ENCODE measurements around the gene WFDC5.
"Not testable (repeated sequence)": the region's sequence is repeated elsewhere in the genome, so short reads cannot be mapped to it uniquely, and the experiment has no call there.

The WFDC5 gene

DNA sequence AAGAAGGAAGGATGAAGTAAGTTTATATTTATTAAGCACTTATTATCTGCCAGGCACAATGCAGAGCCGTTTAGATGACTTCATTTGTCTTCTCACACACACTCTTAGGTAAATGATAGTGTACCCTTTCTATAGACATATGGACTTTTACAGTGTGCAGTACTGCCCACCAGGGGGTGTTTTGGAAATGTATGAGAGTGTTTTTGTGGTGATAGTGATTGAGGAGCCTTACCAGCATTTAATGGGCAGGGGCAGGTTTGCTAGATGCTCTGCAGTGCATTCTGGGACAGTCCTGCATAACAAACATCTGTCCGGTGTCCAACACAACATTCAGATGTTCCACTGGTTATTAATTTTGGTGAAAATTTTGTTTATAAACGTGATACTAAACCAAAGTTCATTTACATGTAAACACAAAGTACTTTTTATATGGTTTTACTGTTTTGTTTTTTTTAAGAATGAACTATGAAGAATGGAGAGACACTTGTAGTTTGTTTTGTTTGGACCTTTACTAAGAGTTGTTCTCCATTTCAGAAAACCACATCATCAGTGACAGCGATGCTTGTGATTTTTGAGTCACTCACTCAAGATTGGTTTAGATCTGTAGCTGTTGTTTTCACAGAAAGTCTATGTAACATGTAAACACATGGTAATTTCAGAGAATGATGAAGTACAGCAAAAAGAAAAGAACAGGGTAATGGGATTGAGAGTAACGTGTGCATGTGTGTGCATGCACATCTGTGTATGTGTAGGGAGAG lies 33.9 kb downstream of the WFDC5 start:
- Histone ChIP-seq H3K4me3 (ENCODE audit: low read length) (no peak overlapping the region), H3K27me3 (ENCODE audit: control insufficient read depth, insufficient read depth, low read length) (no peaks in the 10 kb centered on the region), H3K4me1 (ENCODE audit: control insufficient read depth, insufficient read depth, low read length) (no peaks in the 10 kb centered on the region), H3K27ac (ENCODE audit: low read depth, low read length) (no peak overlapping the region), H3K36me3 (ENCODE audit: control insufficient read depth, insufficient read depth, low read length) (peaks cover 2% of the 10 kb centered on the region), H3K9ac (ENCODE audit: low read length) (no peak overlapping the region)

DNA sequence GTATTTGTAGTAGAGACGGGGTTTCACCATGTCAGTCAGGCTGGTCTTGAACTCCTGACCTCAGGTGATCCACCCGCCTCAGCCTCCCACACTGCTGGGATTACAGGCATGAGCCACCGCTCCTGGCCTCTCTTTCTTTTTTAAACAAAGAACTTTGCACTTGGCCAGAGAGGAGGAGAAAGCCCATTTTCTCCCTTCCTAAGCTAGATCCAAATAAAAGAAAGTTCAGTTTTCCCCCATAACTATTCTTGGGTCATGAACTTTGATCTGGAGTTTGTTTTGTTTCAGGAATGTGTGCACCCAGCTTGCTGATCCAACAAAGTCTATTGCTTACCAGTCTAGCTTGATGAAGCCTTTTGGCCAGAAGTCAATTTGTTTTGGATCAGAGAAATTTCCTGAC lies 37.4 kb downstream of the WFDC5 start:
- Histone ChIP-seq H3K27ac (ENCODE audit: low read depth, low read length) (no peak overlapping the region), H3K4me1 (ENCODE audit: control insufficient read depth, insufficient read depth, low read length) (no peaks in the 10 kb centered on the region), H3K9ac (ENCODE audit: low read length) (no peak overlapping the region), H3K4me3 (ENCODE audit: low read length) (no peak overlapping the region), H3K36me3 (ENCODE audit: control insufficient read depth, insufficient read depth, low read length) (peaks cover 2% of the 10 kb centered on the region), H3K27me3 (ENCODE audit: control insufficient read depth, insufficient read depth, low read length) (no peaks in the 10 kb centered on the region)

DNA sequence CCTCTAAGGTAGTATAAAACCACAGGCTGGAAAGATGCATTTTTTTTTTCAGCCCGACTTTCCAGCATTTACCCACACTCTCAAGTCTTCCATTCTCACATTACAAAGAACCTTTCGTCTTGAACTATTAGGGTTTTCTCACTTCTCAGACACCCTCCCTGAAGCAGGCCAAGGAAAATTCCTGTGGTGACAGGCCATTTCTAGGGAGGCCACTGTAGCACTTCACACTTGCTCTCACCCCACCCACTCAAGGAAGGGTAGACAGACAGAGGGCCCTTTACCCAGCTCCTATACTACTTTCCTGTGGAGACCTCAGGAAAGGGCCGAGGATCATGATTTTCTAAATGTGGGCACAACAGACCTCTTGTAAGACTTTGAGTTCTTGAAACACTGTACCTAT lies 41.8 kb downstream of the WFDC5 start:
- no peaks in the 10 kb centered on the region for H3K27me3 ChIP-seq (ENCODE audit: control insufficient read depth, insufficient read depth, low read length)
- no peaks in the 10 kb centered on the region for H3K36me3 ChIP-seq (ENCODE audit: control insufficient read depth, insufficient read depth, low read length)
- H3K4me3 ChIP-seq (ENCODE audit: low read length) = no peak overlapping the region
- H3K27ac ChIP-seq (ENCODE audit: low read depth, low read length) = no peak overlapping the region
- H3K4me1 ChIP-seq (ENCODE audit: control insufficient read depth, insufficient read depth, low read length) = no peaks in the 10 kb centered on the region
- H3K9ac ChIP-seq (ENCODE audit: low read length) = no peak overlapping the region

DNA sequence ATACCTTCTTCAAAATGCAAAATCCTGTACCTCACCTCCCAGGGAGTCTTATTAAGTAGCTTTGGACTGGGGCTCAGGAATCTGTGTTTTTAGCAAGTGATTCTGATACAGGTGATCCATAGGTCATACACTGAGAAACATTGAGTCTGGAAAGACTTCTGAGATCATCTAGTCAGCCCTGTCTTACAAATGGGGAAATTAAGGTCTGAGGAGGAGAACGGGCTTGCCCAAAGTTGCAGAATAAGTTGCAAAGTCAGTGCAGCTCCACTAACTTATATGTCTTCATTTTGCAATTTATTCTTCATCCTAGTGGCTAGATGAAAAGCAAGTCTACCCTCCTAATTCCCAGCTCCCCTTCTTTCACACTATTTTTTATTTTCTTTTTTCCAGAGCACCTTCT lies 42.9 kb downstream of the WFDC5 start:
- no peaks in the 10 kb centered on the region for H3K27me3 ChIP-seq (ENCODE audit: control insufficient read depth, insufficient read depth, low read length)
- H3K27ac ChIP-seq (ENCODE audit: low read depth, low read length) = no peak overlapping the region
- H3K36me3 ChIP-seq (ENCODE audit: control insufficient read depth, insufficient read depth, low read length) = no peaks in the 10 kb centered on the region
- H3K4me1 ChIP-seq (ENCODE audit: control insufficient read depth, insufficient read depth, low read length) = no peaks in the 10 kb centered on the region
- no peak overlapping the region for H3K9ac ChIP-seq (ENCODE audit: low read length)
- H3K4me3 ChIP-seq (ENCODE audit: low read length) = no peak overlapping the region

DNA sequence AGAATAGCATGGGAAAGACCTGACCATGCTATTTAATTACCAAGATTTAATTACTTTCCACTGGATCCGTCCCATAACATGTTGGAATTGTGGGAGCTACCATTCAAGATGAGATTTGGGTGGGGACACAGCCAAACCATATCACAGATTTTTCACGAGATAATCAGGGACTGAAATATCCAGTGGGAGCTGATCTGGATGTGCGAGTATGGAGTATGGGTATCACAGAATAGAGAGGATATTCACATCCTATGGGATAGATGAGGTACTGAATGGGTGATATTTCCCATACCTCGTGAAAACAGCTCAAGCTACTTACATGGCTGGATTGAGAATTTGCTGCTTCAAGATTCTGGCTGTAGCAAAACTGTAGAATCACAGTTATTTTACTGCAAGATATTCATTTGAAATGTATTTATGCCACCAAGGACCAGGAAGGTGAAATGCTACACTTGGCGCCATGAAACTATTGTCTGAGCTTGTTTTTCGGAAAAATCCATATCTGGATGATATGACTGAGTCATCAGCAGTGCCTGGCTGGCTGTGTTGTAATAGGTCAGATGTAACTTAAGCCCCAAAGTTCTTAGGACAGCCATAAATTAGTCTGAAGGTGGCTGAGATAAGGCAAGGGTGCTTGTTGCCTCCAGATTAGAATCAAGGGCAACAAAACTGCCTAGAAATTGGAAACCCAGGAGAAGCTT lies 43.9 kb downstream of the WFDC5 start:
- Histone ChIP-seq H3K27ac (ENCODE audit: low read depth, low read length) (no peak overlapping the region), H3K9ac (ENCODE audit: low read length) (no peak overlapping the region), H3K27me3 (ENCODE audit: control insufficient read depth, insufficient read depth, low read length) (no peaks in the 10 kb centered on the region), H3K4me1 (ENCODE audit: control insufficient read depth, insufficient read depth, low read length) (no peaks in the 10 kb centered on the region), H3K4me3 (ENCODE audit: low read length) (no peak overlapping the region), H3K36me3 (ENCODE audit: control insufficient read depth, insufficient read depth, low read length) (no peaks in the 10 kb centered on the region)

DNA sequence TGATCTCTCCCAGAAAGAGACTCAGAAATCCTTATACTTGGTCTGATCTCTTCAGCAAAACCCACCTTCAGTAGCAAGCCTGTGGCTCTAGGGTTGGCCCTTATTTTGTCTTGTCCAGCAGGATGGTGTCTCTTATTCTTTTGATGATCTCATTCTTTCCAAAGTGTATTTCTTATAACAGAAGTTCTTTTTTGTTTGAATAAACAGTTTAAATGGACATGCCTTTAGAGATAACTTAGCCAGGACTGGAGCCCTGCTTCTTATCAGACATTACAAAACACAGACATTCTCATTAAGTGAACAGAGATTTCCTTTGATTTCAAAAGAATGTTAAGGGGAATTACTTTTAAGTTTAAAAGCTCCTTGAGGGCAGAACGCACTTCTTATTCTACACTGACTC lies 45.7 kb downstream of the WFDC5 start:
- Histone ChIP-seq H3K9ac (ENCODE audit: low read length) (no peak overlapping the region), H3K4me3 (ENCODE audit: low read length) (no peak overlapping the region), H3K36me3 (ENCODE audit: control insufficient read depth, insufficient read depth, low read length) (no peaks in the 10 kb centered on the region), H3K27ac (ENCODE audit: low read depth, low read length) (no peak overlapping the region), H3K27me3 (ENCODE audit: control insufficient read depth, insufficient read depth, low read length) (no peaks in the 10 kb centered on the region), H3K4me1 (ENCODE audit: control insufficient read depth, insufficient read depth, low read length) (no peaks in the 10 kb centered on the region)

DNA sequence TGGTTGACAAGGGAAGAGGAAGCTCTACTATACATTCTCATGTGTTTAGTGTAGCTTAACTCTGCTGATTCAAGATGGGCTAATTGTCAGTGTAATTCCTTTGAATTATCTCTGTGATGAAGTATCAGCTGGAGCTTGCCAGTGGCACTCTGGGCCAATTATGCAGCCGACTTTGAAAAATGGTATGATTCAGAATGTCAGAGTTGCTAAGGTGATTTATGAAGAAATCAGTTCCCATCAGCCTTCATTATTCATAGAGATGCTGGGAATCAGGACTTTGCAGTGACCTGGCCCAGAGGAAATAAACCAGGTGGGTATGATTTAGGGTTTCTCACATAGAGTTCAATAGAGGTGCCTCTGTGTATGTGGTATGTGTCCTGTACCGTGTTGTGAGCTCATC lies 47.4 kb downstream of the WFDC5 start:
- H3K27ac ChIP-seq (ENCODE audit: low read depth, low read length) = no peak overlapping the region
- no peak overlapping the region for H3K4me3 ChIP-seq (ENCODE audit: low read length)
- no peaks in the 10 kb centered on the region for H3K27me3 ChIP-seq (ENCODE audit: control insufficient read depth, insufficient read depth, low read length)
- no peaks in the 10 kb centered on the region for H3K36me3 ChIP-seq (ENCODE audit: control insufficient read depth, insufficient read depth, low read length)
- H3K4me1 ChIP-seq (ENCODE audit: control insufficient read depth, insufficient read depth, low read length) = no peaks in the 10 kb centered on the region
- H3K9ac ChIP-seq (ENCODE audit: low read length) = no peak overlapping the region

DNA sequence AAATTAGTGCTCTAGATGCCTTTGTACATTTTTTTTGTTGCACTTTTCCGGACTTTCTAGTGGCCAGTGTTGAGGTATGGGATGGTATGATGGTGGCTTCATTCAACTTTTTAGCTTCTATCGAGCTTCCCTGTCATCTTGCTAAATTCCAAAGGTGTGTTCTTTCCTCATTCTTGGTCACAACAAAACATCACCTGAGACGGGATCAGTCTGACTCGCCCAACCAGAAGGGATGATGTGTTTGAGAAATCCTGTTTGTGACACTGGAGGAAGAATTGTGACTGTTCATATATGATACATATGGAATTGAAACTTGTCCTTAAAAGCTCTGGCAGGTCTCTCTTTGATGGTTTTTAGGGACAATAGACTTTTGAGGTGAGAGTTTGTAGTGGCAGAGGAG lies 47.9 kb downstream of the WFDC5 start:
- Histone ChIP-seq H3K36me3 (ENCODE audit: control insufficient read depth, insufficient read depth, low read length) (no peaks in the 10 kb centered on the region), H3K27me3 (ENCODE audit: control insufficient read depth, insufficient read depth, low read length) (no peaks in the 10 kb centered on the region), H3K4me3 (ENCODE audit: low read length) (no peak overlapping the region)

DNA sequence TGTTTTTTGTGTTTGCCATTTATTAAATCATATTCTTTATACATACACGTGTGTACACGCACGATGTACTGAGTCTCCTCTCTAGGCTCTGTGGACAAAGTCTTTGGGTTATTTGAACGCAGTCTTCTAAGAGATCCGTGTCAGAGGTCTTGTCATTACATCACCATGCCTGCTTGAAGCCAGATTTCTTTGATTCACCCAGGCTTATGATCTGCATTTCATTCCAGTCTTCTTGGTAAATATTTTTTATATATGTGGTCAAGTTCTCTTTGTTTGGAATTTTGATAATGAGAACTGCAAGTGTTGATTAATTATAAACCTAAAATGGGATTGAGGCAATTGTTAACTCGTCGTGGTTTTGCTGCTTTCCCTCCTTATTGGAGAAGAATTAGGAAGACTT lies 48.6 kb downstream of the WFDC5 start:
- no peak overlapping the region for H3K4me3 ChIP-seq (ENCODE audit: low read length)
- no peaks in the 10 kb centered on the region for H3K4me1 ChIP-seq (ENCODE audit: control insufficient read depth, insufficient read depth, low read length)
- H3K27me3 ChIP-seq (ENCODE audit: control insufficient read depth, insufficient read depth, low read length) = no peaks in the 10 kb centered on the region
- H3K27ac ChIP-seq (ENCODE audit: low read depth, low read length) = no peak overlapping the region
- no peak overlapping the region for H3K9ac ChIP-seq (ENCODE audit: low read length)
- no peaks in the 10 kb centered on the region for H3K36me3 ChIP-seq (ENCODE audit: control insufficient read depth, insufficient read depth, low read length)

More for the DNA sequence above, 47.9 kb downstream of the WFDC5 start:
- Histone ChIP-seq H3K9ac (ENCODE audit: low read length) (no peak overlapping the region), H3K4me1 (ENCODE audit: control insufficient read depth, insufficient read depth, low read length) (no peaks in the 10 kb centered on the region), H3K27ac (ENCODE audit: low read depth, low read length) (no peak overlapping the region)

DNA sequence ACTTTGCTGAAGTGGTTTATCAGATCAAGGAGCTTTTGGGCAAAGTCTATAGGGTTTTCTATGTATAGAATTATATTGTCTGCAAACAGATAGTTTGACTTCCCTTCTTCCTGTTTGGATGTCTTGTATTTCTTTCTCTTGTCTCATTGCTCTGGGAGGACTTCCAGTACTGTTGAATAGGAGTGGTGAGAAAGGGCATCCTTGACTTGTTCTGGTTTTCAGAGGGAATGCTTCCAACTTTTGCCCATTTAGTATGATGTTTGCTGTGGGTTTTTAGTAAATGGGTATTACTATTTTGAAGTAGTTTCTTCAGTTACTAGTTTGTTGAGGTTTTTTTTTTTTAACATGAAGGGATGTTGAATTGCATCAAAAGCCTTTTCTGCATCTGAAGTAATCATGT lies 50.2 kb downstream of the WFDC5 start:
- no peak overlapping the region for H3K4me3 ChIP-seq (ENCODE audit: low read length)
- H3K27me3 ChIP-seq (ENCODE audit: control insufficient read depth, insufficient read depth, low read length) = no peaks in the 10 kb centered on the region
- H3K9ac ChIP-seq (ENCODE audit: low read length) = no peak overlapping the region
- no peak overlapping the region for H3K27ac ChIP-seq (ENCODE audit: low read depth, low read length)
- H3K36me3 ChIP-seq (ENCODE audit: control insufficient read depth, insufficient read depth, low read length) = no peaks in the 10 kb centered on the region
- no peaks in the 10 kb centered on the region for H3K4me1 ChIP-seq (ENCODE audit: control insufficient read depth, insufficient read depth, low read length)

DNA sequence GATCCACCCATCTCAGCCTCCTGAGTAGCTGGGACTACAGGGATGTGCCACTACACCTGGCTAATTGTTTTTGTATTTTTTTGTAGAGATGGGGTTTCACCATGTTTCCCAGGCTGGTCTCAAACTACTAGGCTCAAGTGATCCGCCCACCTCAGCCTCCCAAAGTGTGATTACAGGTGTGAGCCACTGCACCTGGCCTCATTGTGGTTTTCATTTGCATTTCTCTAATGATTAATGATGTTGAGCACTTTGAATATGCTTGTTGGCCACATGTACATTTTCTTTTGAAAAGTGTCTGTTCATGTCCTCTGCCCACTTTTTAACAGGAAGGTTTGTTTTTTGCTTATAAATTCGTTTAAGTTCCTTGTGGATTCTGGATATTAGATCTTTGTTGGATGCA lies 51.9 kb downstream of the WFDC5 start:
- H3K27ac ChIP-seq (ENCODE audit: low read depth, low read length); H3K36me3 ChIP-seq (ENCODE audit: control insufficient read depth, insufficient read depth, low read length); H3K27me3 ChIP-seq (ENCODE audit: control insufficient read depth, insufficient read depth, low read length); H3K9ac ChIP-seq (ENCODE audit: low read length); H3K4me1 ChIP-seq (ENCODE audit: control insufficient read depth, insufficient read depth, low read length); H3K4me3 ChIP-seq (ENCODE audit: low read length): not testable (repeated sequence)

DNA sequence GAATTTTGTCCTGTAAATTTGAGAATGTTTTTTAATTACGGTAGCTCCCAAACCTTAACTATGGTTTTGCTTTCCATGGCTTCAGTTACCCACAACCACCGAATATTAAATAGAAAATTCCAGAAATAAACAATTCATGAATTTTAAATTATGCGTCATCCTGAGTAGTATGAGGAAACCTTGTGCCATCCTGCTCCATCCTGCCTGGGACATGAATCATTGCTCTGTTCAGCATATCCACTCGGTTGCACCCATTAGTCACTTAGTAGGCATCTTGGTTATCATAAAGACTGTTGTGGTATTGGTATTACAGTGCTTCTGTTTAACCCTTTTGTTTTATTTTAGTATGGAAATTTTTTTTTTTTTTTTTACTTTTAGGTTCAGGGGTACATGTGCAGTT lies 53.7 kb downstream of the WFDC5 start:
- peaks cover 9% of the 10 kb centered on the region for H3K36me3 ChIP-seq (ENCODE audit: control insufficient read depth, insufficient read depth, low read length)
- no peaks in the 10 kb centered on the region for H3K27me3 ChIP-seq (ENCODE audit: control insufficient read depth, insufficient read depth, low read length)
- H3K27ac ChIP-seq (ENCODE audit: low read depth, low read length) = no peak overlapping the region
- no peaks in the 10 kb centered on the region for H3K4me1 ChIP-seq (ENCODE audit: control insufficient read depth, insufficient read depth, low read length)
- no peak overlapping the region for H3K9ac ChIP-seq (ENCODE audit: low read length)
- H3K4me3 ChIP-seq (ENCODE audit: low read length) = no peak overlapping the region

DNA sequence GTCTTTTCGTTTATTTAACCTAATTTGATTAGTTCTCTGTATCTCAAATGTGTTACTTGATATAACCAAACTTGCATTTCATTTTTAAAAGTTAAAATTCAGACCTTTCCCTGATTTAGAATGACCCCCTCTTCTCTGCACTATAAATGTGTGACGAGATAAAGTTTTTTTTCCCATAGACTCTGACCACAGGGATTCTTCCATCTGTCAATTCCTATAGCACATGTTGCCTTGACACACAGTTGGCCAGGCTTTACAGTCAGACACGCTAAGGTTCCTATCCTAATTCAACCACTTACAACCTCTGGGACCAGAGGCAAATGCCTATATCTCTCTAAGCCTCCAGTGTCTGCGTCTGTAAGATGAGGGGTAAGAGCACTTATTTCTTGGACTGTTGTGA lies 54.7 kb downstream of the WFDC5 start:
- Histone ChIP-seq H3K27me3 (ENCODE audit: control insufficient read depth, insufficient read depth, low read length) (no peaks in the 10 kb centered on the region), H3K4me1 (ENCODE audit: control insufficient read depth, insufficient read depth, low read length) (no peaks in the 10 kb centered on the region), H3K36me3 (ENCODE audit: control insufficient read depth, insufficient read depth, low read length) (peaks cover 9% of the 10 kb centered on the region), H3K4me3 (ENCODE audit: low read length) (no peak overlapping the region), H3K9ac (ENCODE audit: low read length) (no peak overlapping the region), H3K27ac (ENCODE audit: low read depth, low read length) (no peak overlapping the region)

Data from rectal smooth muscle tissue (tissue), 1 donor.